22Rv1 (cell line): ENCODE data around the gene ANKUB1.

Experiments used
- ZFX ChIP-seq: fragments of 450-650 bp; IDR thresholded peaks from 2 replicates; pipeline ENCODE4 v1.6.1; 2017; ENCODE audit warnings: antibody characterized with exemption, borderline replicate concordance
- TF ChIP-seq, protein P1 (sequence below): fragments of 450-650 bp; IDR thresholded peaks from 2 replicates; pipeline ENCODE4 v1.5.1; 2017; ENCODE audit warnings: mild to moderate bottlenecking

DNA sequence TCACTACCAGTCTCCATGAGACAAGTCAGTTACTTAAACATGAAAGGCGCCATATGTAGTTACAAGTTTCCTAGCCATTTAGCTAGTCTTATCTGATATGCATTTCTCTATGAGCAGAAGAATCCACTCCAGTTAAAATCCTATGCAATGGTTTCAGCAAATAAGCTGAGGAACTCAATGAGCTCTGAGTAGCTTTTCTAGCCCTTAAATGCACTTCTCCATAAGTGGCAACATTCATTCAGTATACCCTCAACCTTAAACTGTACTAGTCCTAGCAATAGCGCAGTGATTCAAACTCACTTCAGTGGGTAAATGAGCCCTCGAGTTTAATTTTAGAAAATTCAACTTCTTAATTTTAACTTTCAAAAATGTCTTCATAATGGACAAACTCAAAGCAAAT is 47.7 kb downstream of the ANKUB1 start:
- TF ChIP-seq, protein P1, sequence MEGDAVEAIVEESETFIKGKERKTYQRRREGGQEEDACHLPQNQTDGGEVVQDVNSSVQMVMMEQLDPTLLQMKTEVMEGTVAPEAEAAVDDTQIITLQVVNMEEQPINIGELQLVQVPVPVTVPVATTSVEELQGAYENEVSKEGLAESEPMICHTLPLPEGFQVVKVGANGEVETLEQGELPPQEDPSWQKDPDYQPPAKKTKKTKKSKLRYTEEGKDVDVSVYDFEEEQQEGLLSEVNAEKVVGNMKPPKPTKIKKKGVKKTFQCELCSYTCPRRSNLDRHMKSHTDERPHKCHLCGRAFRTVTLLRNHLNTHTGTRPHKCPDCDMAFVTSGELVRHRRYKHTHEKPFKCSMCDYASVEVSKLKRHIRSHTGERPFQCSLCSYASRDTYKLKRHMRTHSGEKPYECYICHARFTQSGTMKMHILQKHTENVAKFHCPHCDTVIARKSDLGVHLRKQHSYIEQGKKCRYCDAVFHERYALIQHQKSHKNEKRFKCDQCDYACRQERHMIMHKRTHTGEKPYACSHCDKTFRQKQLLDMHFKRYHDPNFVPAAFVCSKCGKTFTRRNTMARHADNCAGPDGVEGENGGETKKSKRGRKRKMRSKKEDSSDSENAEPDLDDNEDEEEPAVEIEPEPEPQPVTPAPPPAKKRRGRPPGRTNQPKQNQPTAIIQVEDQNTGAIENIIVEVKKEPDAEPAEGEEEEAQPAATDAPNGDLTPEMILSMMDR = no peak
- no peak for TF ChIP-seq ZFX
